Adrenal gland (tissue), 5 donors: ENCODE data around the gene WSB1.

ENCODE experiments used
- POLR2A ChIP-seq, 2 donors: fragments of 450-650 bp; IDR thresholded peaks; one replicate each; pipeline ENCODE4 v1.6.1; 2017; ENCODE audit warnings: antibody characterized with exemption in 2 of 2, mild to moderate bottlenecking in 2 of 2, moderate library complexity in 1 of 2
- TF ChIP-seq, protein P1 (sequence below), 6 experiments: fragments of 450-650 bp in 4 of 6; fragments of 200-600 bp in 2 of 6; sonication (generic) in 1 of 6; IDR thresholded peaks; 1 replicate in 5 of 6; 2 replicates in 1 of 6; pipeline versions ENCODE4 v1.5.1 to v1.8.0; 2016 to 2021; ENCODE audit warnings: antibody characterized with exemption in 6 of 6, mild to moderate bottlenecking in 2 of 6, moderate library complexity in 1 of 6
- donor health status: DM: no; HTN: no; CAD: no.

GRCh38 chr17:27299384-27300049 is 5.6 kb downstream of the WSB1 start:
- TF ChIP-seq, protein P1, sequence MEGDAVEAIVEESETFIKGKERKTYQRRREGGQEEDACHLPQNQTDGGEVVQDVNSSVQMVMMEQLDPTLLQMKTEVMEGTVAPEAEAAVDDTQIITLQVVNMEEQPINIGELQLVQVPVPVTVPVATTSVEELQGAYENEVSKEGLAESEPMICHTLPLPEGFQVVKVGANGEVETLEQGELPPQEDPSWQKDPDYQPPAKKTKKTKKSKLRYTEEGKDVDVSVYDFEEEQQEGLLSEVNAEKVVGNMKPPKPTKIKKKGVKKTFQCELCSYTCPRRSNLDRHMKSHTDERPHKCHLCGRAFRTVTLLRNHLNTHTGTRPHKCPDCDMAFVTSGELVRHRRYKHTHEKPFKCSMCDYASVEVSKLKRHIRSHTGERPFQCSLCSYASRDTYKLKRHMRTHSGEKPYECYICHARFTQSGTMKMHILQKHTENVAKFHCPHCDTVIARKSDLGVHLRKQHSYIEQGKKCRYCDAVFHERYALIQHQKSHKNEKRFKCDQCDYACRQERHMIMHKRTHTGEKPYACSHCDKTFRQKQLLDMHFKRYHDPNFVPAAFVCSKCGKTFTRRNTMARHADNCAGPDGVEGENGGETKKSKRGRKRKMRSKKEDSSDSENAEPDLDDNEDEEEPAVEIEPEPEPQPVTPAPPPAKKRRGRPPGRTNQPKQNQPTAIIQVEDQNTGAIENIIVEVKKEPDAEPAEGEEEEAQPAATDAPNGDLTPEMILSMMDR (IDR thresholded peaks at IDR 0.05), result no peak
- no peak for TF ChIP-seq POLR2A (IDR thresholded peaks at IDR 0.05)
